Subcutaneous adipose tissue (tissue), 4 donors: ENCODE data around the gene GRK1. TPM values are rescaled to one million over a fixed set of nuclear protein-coding genes. Genes with fewer than 3 reads are reported as not detected.

ENCODE experiments used
- total RNA-seq, 4 donors: library from RNA; depleted of rRNA; stranded (reverse); fragments of >200 nt; gene quantifications; one replicate each; pipeline ENCODE4 v1.1.0, GENCODE V29; 2016
- TF ChIP-seq, protein P1 (sequence below): fragments of 450-650 bp; IDR thresholded peaks from one replicate; pipeline ENCODE4 v1.5.1; 2016; ENCODE audit warnings: low read depth, mild to moderate bottlenecking, control low read depth, antibody characterized with exemption, moderate library complexity

Gene GRK1
- total RNA-seq, 4 donors from 2014 or later, result not detected

DNA sequence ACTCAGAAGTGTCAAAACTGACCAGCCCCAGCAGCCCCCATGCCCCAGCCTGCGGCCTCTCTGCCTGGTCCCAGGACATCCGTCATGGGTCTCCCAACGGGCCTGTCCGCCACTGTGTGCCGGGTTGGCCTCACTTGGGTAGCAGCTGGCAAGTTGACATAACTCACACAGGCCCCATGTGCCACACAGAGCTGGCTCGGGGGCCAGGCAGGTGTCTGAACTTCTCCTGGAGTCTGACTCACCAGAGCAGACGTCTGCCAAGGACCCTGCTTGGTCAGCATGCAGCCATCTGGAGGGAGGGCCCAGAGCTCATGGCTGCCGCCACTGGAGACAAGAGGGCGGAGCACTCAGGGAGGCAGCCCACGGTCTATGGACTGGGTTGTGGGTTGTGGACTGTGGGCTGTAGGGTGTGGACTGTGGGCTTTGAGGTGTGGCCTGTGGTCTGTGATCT lies 60.0 kb downstream of the GRK1 start:
- TF ChIP-seq, protein P1, sequence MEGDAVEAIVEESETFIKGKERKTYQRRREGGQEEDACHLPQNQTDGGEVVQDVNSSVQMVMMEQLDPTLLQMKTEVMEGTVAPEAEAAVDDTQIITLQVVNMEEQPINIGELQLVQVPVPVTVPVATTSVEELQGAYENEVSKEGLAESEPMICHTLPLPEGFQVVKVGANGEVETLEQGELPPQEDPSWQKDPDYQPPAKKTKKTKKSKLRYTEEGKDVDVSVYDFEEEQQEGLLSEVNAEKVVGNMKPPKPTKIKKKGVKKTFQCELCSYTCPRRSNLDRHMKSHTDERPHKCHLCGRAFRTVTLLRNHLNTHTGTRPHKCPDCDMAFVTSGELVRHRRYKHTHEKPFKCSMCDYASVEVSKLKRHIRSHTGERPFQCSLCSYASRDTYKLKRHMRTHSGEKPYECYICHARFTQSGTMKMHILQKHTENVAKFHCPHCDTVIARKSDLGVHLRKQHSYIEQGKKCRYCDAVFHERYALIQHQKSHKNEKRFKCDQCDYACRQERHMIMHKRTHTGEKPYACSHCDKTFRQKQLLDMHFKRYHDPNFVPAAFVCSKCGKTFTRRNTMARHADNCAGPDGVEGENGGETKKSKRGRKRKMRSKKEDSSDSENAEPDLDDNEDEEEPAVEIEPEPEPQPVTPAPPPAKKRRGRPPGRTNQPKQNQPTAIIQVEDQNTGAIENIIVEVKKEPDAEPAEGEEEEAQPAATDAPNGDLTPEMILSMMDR, result no peak

DNA sequence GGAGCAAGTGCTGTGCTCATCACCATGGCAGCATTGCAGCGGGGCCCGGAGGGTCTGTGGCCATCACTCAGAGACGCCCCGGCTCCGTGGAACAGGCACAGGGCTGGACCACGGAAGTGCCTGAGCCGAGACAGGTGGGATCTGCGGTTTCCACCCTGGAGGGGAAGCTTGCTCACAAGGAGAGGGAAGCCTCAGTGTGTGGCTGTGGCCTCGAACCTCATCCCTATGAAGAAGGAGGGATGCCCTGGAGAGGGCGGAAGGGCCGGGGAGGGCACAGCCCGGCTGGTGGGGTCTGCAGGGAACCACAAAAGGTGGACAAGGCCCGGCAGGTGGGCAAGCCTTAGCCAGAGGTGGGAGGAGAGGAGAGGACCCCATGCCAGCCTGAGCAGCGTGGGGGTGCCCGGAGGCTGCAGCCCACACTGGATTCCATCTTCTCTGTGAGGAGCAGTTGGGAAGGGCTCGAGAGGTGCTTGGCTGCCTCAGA lies 61.6 kb downstream of the GRK1 start:
- TF ChIP-seq, protein P1, result no peak

DNA sequence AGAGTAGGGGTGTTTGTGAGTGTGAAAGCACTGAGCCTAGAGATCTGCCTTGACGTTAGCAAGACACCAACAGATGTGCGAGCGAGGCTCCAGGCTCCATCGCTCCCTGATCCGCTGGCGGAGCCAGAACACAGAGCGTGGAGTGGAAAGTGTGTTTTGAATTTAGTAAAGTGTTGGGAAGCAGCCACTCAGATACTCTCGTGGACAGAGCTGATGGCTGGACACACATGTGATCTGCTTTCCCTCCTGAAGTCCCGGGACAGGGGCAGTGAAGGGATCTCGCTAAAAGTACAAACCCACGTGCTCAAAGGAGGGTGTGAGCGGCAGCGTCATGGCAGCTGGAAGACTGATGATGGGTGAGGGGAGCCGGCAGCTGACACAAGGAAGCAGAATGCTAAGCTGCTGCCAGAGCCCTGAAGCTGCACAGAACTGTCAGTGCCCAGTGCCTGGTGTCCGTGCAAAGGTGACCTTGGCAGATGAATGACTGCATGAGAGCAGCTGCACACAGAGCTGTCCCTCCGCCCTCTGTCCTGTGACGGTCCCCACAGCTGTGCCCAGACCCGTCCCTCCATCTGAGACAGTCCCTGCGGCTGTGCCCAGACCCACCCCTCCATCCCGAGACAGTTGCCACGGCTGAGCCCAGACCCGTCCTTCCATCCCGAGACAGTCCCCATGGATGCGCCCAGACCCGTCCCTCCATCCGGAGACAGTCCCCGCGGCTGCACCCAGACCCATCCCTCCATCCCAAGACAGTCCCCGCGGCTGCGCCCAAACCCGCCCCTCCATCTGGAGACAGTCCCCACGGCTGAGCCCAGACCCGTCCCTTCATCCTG lies 62.4 kb downstream of the GRK1 start:
- TF ChIP-seq, protein P1, result no peak

DNA sequence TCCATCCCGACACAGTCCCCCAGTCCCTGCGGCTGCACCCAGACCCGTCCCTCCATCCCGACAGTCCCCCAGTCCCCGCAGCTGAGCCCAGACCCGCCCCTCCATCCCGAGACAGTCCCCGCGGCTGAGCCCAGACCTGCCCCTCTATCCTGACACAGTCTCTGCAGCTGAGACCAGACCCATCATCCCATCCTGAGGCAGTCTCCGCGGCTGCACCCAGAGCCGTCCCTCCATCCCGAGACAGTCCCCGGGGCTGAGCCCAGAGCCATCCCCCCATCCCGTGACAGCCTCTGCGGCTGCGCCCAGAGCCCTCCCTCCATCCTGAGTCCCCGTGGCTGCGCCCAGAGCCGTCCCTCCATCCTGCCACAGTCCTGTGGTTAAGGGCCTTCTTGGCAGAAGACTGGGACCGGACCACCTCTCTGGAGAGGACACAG lies 63.3 kb downstream of the GRK1 start:
- TF ChIP-seq, protein P1, result no peak

DNA sequence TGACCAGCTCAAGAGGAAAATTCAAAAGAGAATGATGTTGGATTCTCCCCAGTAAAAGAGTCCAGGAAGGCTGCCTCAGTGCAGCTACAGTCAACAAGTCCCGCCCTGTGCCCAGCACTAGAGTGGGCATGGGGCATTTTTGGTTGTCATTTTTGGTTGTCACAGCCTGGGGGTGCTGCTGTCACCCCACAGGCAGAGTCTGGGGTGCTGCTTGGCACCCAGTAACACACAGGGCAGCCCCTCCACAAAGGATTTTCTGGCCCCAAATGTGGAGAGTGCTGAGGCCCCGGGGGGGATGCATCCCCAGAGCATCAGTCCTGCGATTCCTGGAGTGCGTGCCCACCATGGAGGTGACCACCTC lies 63.8 kb downstream of the GRK1 start:
- TF ChIP-seq, protein P1, result no peak

DNA sequence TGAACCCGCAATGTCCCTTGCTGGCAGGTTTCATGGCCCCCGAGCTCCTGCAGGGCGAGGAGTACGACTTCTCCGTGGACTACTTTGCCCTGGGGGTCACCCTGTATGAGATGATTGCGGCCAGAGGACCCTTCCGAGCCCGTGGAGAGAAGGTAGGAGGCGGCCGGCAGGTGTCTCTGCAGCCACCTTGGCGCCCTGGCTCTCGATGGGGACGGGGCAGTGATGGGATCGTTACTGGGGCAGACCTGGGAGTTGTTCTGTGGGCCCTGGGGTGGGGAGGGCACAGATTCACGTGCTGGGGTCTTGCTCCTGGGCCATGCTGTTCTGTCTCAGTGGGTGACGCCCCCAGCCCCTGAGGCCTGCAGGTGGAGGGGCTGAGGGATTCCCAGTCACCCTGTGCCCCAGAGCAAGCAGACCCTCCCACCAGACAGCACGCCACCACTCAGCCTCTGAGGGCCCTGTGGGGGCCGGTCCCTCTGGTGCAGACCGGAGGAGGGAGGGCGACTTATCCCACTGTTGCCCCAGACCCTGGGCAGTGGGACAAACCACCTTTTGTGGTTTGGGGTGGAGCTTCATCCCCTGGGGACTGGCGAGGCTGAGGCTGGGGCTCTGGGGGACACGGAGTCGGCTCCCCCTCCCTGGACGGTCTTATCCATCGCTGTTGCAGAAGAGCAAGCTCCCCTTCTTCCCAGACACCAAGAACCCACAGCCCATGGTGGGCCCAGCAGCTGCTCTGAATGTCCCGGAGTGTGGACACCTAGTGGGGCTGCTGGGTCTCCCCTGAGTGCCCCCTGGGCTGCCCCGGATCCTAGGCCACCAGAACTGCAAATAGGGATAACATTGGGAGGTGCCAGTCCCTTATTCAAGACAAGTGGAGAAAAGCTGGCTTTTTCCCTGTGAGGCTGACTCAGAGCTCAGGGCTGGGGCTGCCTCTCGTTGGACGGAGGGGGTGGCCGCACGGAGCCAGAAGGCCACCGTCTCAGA lies 64.5 kb downstream of the GRK1 start:
- TF ChIP-seq, protein P1, result no peak
